Measurements from ENCODE around the gene GTPBP3. TPM values are rescaled to one million over a fixed set of nuclear protein-coding genes. Genes with fewer than 3 reads are reported as not detected.

Gene GTPBP3
- polyA plus RNA-seq, 3 donors from 2014 or later = 2.8 to 8.8 (median 3.1) TPM

- no peak overlapping the region for H3K27ac Mint-ChIP-seq
- no peak overlapping the region for H3K4me3 Mint-ChIP-seq
- H3K4me1 Mint-ChIP-seq = peaks cover 5 to 6% of the 10 kb centered on the region in 2 donors
- peaks cover 0 to 11% (median 6%) of the 10 kb centered on the region in 3 donors for H3K27me3 Mint-ChIP-seq (ENCODE audit: low read depth in 3 of 3)
- H3K9me3 Mint-ChIP-seq = peaks cover 0 to 1% (median 0%) of the 10 kb centered on the region in 6 donors
- DNase-seq = no peak
- no peaks in the 10 kb centered on the region for H3K36me3 Mint-ChIP-seq
These were observed 43.2 kb downstream of the GTPBP3 start for GRCh38 chr19:17380426-17381138.

- H3K27me3 Mint-ChIP-seq (ENCODE audit: low read depth in 3 of 3) = peaks cover 0 to 2% (median 0%) of the 10 kb centered on the region in 3 donors
- H3K4me3 Mint-ChIP-seq = no peak overlapping the region
- H3K36me3 Mint-ChIP-seq = no peaks in the 10 kb centered on the region
- no peak overlapping the region for H3K27ac Mint-ChIP-seq
- peaks cover 10 to 12% of the 10 kb centered on the region in 2 donors for H3K4me1 Mint-ChIP-seq
- peak; percentile 46 to 51 (median 46) for DNase-seq
- H3K9me3 Mint-ChIP-seq = no peaks in the 10 kb centered on the region
These were observed 48.7 kb downstream of the GTPBP3 start for GRCh38 chr19:17385878-17386611.

- no peak overlapping the region for H3K27ac Mint-ChIP-seq
- H3K27me3 Mint-ChIP-seq (ENCODE audit: low read depth in 3 of 3) = peaks cover 0 to 7% (median 0%) of the 10 kb centered on the region in 3 donors
- no peak for DNase-seq
- H3K4me1 Mint-ChIP-seq = peaks cover 14 to 18% of the 10 kb centered on the region in 2 donors
- H3K9me3 Mint-ChIP-seq = no peaks in the 10 kb centered on the region
- no peaks in the 10 kb centered on the region for H3K36me3 Mint-ChIP-seq
- peak overlapping the region in 2 of 5 donors; percentile 52 to 54 for H3K4me3 Mint-ChIP-seq
These were observed 51.9 kb downstream of the GTPBP3 start for GRCh38 chr19:17389288-17389687.

- peaks cover 14 to 24% of the 10 kb centered on the region in 2 donors for H3K4me1 Mint-ChIP-seq
- H3K27ac Mint-ChIP-seq = no peak overlapping the region
- H3K9me3 Mint-ChIP-seq = no peaks in the 10 kb centered on the region
- peak overlapping the region; percentile 19 to 88 (median 52) for H3K4me3 Mint-ChIP-seq
- DNase-seq = no peak
- H3K27me3 Mint-ChIP-seq (ENCODE audit: low read depth in 3 of 3) = peaks cover 0 to 7% (median 0%) of the 10 kb centered on the region in 3 donors
- H3K36me3 Mint-ChIP-seq = no peaks in the 10 kb centered on the region
These were observed 52.8 kb downstream of the GTPBP3 start for GRCh38 chr19:17389957-17390664.

- Mint-ChIP-seq H3K4me3 (peak overlapping the region; percentile 85 to 90 (median 87)), H3K36me3 (no peaks in the 10 kb centered on the region), H3K27ac (peak overlapping the region in 2 of 6 donors; percentile 13 to 65), H3K4me1 (peaks cover 14 to 26% of the 10 kb centered on the region in 2 donors), H3K9me3 (no peaks in the 10 kb centered on the region), H3K27me3 (ENCODE audit: low read depth in 3 of 3) (peaks cover 0 to 7% (median 0%) of the 10 kb centered on the region in 3 donors)
- peak; percentile 83 to 86 (median 85) for DNase-seq
These were observed 53.5 kb downstream of the GTPBP3 start for GRCh38 chr19:17390665-17391370.

GRCh38 chr19:17391371-17392151 is 54.2 kb downstream of the GTPBP3 start:
- peaks cover 0 to 7% (median 0%) of the 10 kb centered on the region in 3 donors for H3K27me3 Mint-ChIP-seq (ENCODE audit: low read depth in 3 of 3)
- H3K36me3 Mint-ChIP-seq = no peaks in the 10 kb centered on the region
- H3K4me1 Mint-ChIP-seq = peaks cover 14 to 26% of the 10 kb centered on the region in 2 donors
- peak overlapping the region; percentile 70 to 82 (median 80) for H3K4me3 Mint-ChIP-seq
- no peak for DNase-seq
- H3K27ac Mint-ChIP-seq = peak overlapping the region in 4 of 6 donors; percentile 35 to 69 (median 57)
- no peaks in the 10 kb centered on the region for H3K9me3 Mint-ChIP-seq

Other genes starting within 250 kb of the GTPBP3 start
- gene USE1, start 122.2 kb upstream of the GTPBP3 start, polyA plus RNA-seq = 10 to 100 TPM; 35.4 to 42.0 (median 38.8) TPM
- gene OCEL1, start 111.3 kb upstream of the GTPBP3 start, polyA plus RNA-seq = 10 to 100 TPM; 31.4 to 51.3 (median 42.3) TPM
- gene NR2F6, start 91.6 kb upstream of the GTPBP3 start, polyA plus RNA-seq = 1 to 10 TPM in 1 of 3 donors, under 1 TPM in 2; 0.67 to 1.4 (median 0.94) TPM
- gene USHBP1, start 72.8 kb upstream of the GTPBP3 start, polyA plus RNA-seq = not detected
- gene BABAM1, start 70.1 kb upstream of the GTPBP3 start, polyA plus RNA-seq = 100 to 1,000 TPM; 135 to 218 (median 141) TPM
- not detected for gene ANKLE1, start 55.7 kb upstream of the GTPBP3 start, polyA plus RNA-seq
- gene ABHD8, start 34.1 kb upstream of the GTPBP3 start, polyA plus RNA-seq = 10 to 100 TPM in 1 of 3 donors, 1 to 10 TPM in 2; 7.5 to 10.3 (median 8.3) TPM
- 100 to 1,000 TPM; 189 to 270 (median 197) TPM for gene MRPL34, start 31.7 kb upstream of the GTPBP3 start, polyA plus RNA-seq
- 10 to 100 TPM; 30.0 to 48.6 (median 40.6) TPM for gene DDA1, start 28.0 kb upstream of the GTPBP3 start, polyA plus RNA-seq
- under 1 TPM; 0.06 to 0.40 (median 0.12) TPM for gene ANO8, start 2.7 kb upstream of the GTPBP3 start, polyA plus RNA-seq
- not detected for gene PLVAP, start 39.8 kb downstream of the GTPBP3 start, polyA plus RNA-seq
- gene CCDC194, start 56.6 kb downstream of the GTPBP3 start, polyA plus RNA-seq = under 1 TPM in 1 of 3 donors, not detected in 2; 0.40 TPM
- gene BST2, start 68.1 kb downstream of the GTPBP3 start, polyA plus RNA-seq = 100 to 1,000 TPM; 326 to 394 (median 383) TPM
- 10 to 100 TPM; 35.8 to 43.6 (median 36.3) TPM for gene MVB12A, start 82.5 kb downstream of the GTPBP3 start, polyA plus RNA-seq
- under 1 TPM in 1 of 3 donors, not detected in 2; 0.24 TPM for gene TMEM221, start 111.1 kb downstream of the GTPBP3 start, polyA plus RNA-seq
- gene NXNL1, start 123.4 kb downstream of the GTPBP3 start, polyA plus RNA-seq = not detected
- gene SLC27A1, start 133.0 kb downstream of the GTPBP3 start, polyA plus RNA-seq = 10 to 100 TPM in 2 of 3 donors, 1 to 10 TPM in 1; 9.7 to 15.9 (median 15.3) TPM
- 100 to 1,000 TPM in 2 of 3 donors, 10 to 100 TPM in 1; 65.3 to 118 (median 107) TPM for gene PGLS, start 174.1 kb downstream of the GTPBP3 start, polyA plus RNA-seq
- gene COLGALT1, start 218.1 kb downstream of the GTPBP3 start, polyA plus RNA-seq = 10 to 100 TPM; 16.9 to 26.8 (median 22.6) TPM

Data from immature natural killer cell (primary cell).